ENCODE measurements around the gene ZNF664.

DNA sequence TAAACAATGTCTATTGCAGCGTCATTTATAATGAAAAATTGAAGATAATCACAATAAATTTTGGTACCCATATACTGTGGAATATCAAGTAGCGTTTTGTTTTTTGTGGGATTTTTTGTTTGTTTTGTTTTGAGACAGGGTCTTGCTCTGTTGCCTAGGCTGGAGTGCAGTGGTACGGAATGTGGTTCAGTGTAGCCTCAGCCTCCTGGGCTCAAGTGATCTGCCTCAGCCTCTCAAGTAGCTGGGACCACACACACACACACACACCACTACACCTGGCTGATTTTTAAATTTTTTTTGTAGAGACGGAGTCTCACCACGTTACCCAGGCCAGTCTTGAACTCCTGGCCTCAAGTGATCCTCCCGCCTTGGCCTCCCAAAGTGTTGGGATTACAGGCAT lies 6.6 kb downstream of the ZNF664 start:
- TF ChIP-seq TAF1 (IDR thresholded peaks at IDR 0.05; ENCODE audit: borderline replicate concordance, low read depth, low read length) (no peak), POLR2A (IDR thresholded peaks at IDR 0.05; ENCODE audit: low read depth, low read length) (no peak)

Data from GM12892 (cell line).